Body of pancreas (tissue), 4 donors: ENCODE results near the gene DNAL1. TPM values are rescaled to one million over a fixed set of nuclear protein-coding genes. Genes with fewer than 3 reads are reported as not detected.

Experiments used
- ATAC-seq: fragments of 150-250 bp; one replicate; pipeline ENCODE4 v1.9.1; 2016
- DNase-seq, 4 donors: peaks; one replicate each; pipeline ENCODE4 v3.0.0-alpha.2; 2019
- H3K27ac ChIP-seq, 4 donors: fragments of 200-600 bp; sonication (generic); 1 replicate in 3 of 4; 2 replicates in 1 of 4; pipeline versions ENCODE4 v1.5.1 to v1.6.1; 2016 to 2019; ENCODE audit warnings: mild to moderate bottlenecking in 1 of 4, mixed read lengths in 1 of 4, moderate library complexity in 1 of 4
- H3K27me3 ChIP-seq, 2 donors: fragments of 200-600 bp; sonication (generic); one replicate each; pipeline ENCODE4 v1.6.0; 2016; ENCODE audit warnings: mild to moderate bottlenecking in 1 of 2
- H3K36me3 ChIP-seq, 2 donors: fragments of 200-600 bp; sonication (generic); replicated peaks in 1 of 2; 2 replicates each; pipeline ENCODE4 v1.5.1; 2016; ENCODE audit warnings: low read depth in 2 of 2; ENCODE audit not compliant: insufficient read depth in 1 of 2
- H3K4me1 ChIP-seq: fragments of 200-600 bp; sonication (generic); one replicate; pipeline ENCODE4 v1.6.0; 2016
- H3K4me3 ChIP-seq, 2 donors: fragments of 200-600 bp; sonication (generic); 1 replicate in 1 of 2; 2 replicates in 1 of 2; pipeline ENCODE4 v1.5.1; 2016 to 2019
- H3K9me3 ChIP-seq, 3 donors: fragments of 200-600 bp; sonication (generic); 1 replicate in 2 of 3; 2 replicates in 1 of 3; pipeline ENCODE4 v1.5.1; 2016
- POLR2A ChIP-seq, 3 donors: fragments of 450-650 bp; IDR thresholded peaks; one replicate each; pipeline ENCODE4 v1.6.1; 2016; ENCODE audit warnings: antibody characterized with exemption in 3 of 3, mild to moderate bottlenecking in 2 of 3
- WGBS, 2 donors: methylation state at CpG; one replicate each; pipeline ENCODE4 v1.1.5; 2017; 5-methylcytosine and 5-hydroxymethylcytosine counted together
- intact Hi-C: fragments of 100-400 bp; cut with DNase I; formaldehyde crosslinking; loops from one replicate; pipeline ENCODE4 v1.15.1; 2023
- total RNA-seq, 2 donors: library from RNA; depleted of rRNA; stranded (reverse); fragments of >200 nt; gene quantifications; one replicate each; pipeline ENCODE4 v1.1.0, GENCODE V29; 2016
- TF ChIP-seq, protein P1 (sequence below), 7 experiments: fragments of 450-650 bp in 4 of 7; fragments of 200-600 bp in 3 of 7; sonication (generic) in 3 of 7; IDR thresholded peaks; one replicate each; pipeline ENCODE4 v1.5.1; 2016 to 2019; ENCODE audit warnings: antibody characterized with exemption in 7 of 7

Gene DNAL1
- total RNA-seq, 2 donors from 2014 or later: 2.6 to 7.3 TPM

DNA sequence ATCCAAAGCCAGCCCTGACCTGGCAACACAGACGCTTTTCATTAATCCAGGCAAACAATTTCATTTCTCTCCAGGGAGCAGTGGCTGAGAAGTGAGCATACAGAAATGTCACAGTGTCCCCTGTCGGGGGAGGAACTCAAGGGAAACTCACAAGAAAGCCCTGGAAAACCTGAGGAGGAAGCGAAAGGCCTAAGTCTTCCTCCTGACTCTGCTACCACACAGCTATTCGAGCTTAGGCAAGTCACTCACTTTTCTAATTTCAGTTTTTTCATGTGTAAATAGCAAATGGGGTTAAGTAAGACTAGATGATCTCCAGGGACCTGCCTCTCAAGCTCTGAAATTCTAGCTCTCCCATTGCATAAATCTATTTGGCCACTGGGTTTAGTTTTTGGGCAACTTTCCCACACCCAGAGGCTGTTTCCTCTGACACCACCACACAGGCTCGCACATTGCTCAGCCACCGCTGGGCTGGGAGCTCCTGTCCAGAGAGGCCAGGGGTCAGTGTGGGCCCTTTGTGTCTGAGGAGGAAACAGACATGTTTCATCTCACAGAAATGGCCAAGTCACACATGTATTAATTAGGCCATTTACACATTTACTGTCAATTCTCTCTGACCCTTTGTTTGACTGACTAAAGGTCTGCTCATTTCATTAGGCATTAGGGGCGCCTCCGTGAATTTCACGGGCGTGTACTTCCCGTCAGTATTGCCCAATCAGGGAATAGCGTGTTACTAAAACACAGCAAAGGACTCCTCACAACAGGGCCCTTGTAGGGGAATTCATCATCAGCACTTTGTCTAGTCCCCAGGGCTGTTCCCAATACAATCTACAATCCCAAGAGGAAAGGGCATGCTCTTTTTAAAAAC is 79.2 kb downstream of the DNAL1 start:
- DNase-seq: peak in 3 of 4 donors; percentile 50 to 69 (median 53)
- intact Hi-C loops: loop anchor here (10.0 kb wide), 1 partner anchor 311 kb away; no protein-coding TSS in a partner anchor
- WGBS, 2 donors: 49 to 73% methylated on average over 12 of the region's 12 CpGs
- H3K4me1 ChIP-seq: peaks cover 9% of the 10 kb centered on the region
- ATAC-seq: peak; percentile 62
- no peak overlapping the region for H3K4me3 ChIP-seq
- H3K27me3 ChIP-seq: no peaks in the 10 kb centered on the region
- H3K27ac ChIP-seq: peak overlapping the region in 3 of 4 donors; percentile 11 to 77 (median 59)
- TF ChIP-seq, protein P1, sequence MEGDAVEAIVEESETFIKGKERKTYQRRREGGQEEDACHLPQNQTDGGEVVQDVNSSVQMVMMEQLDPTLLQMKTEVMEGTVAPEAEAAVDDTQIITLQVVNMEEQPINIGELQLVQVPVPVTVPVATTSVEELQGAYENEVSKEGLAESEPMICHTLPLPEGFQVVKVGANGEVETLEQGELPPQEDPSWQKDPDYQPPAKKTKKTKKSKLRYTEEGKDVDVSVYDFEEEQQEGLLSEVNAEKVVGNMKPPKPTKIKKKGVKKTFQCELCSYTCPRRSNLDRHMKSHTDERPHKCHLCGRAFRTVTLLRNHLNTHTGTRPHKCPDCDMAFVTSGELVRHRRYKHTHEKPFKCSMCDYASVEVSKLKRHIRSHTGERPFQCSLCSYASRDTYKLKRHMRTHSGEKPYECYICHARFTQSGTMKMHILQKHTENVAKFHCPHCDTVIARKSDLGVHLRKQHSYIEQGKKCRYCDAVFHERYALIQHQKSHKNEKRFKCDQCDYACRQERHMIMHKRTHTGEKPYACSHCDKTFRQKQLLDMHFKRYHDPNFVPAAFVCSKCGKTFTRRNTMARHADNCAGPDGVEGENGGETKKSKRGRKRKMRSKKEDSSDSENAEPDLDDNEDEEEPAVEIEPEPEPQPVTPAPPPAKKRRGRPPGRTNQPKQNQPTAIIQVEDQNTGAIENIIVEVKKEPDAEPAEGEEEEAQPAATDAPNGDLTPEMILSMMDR (IDR thresholded peaks at IDR 0.05): no peak
- TF ChIP-seq POLR2A (IDR thresholded peaks at IDR 0.05): no peak
- H3K36me3 ChIP-seq: peaks cover 16 to 36% of the 10 kb centered on the region in 2 donors
- H3K9me3 ChIP-seq: no peaks in the 10 kb centered on the region

DNA sequence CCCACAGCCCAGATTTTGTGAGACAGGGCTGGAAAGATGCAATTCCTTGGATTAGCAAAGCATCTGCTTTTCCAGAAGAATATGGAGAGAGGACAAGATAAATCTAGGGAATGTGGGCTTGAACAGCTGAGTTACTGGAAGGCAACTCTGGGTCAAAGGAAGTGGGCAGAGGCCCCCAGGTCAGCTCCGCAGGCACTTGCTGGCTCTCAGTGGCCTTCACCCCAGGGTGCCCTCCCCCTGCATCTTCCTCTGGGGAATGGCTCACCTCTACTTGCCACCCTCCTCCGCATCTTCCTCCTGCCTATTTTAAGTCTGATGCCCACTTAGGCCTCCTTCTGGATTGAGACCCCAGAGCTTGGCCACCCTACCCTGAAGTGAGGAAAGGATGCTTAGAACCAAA is 79.9 kb downstream of the DNAL1 start:
- no peak for TF ChIP-seq POLR2A (IDR thresholded peaks at IDR 0.05)
- TF ChIP-seq, protein P1 (IDR thresholded peaks at IDR 0.05): no peak
- Histone ChIP-seq H3K4me3 (no peak overlapping the region), H3K27me3 (no peaks in the 10 kb centered on the region), H3K9me3 (no peaks in the 10 kb centered on the region), H3K4me1 (peaks cover 10% of the 10 kb centered on the region), H3K27ac (peak overlapping the region in 3 of 4 donors; percentile 11 to 77 (median 59)), H3K36me3 (peaks cover 16 to 35% of the 10 kb centered on the region in 2 donors)
- intact Hi-C loops: loop anchor here (5.0 to 10.0 kb wide), 2 partner anchors 103 to 310 kb away; no protein-coding TSS in a partner anchor
- no peak for ATAC-seq
- DNase-seq: no peak
- WGBS, 2 donors: 86 to 94% methylated on average over 2 of the region's 2 CpGs

DNA sequence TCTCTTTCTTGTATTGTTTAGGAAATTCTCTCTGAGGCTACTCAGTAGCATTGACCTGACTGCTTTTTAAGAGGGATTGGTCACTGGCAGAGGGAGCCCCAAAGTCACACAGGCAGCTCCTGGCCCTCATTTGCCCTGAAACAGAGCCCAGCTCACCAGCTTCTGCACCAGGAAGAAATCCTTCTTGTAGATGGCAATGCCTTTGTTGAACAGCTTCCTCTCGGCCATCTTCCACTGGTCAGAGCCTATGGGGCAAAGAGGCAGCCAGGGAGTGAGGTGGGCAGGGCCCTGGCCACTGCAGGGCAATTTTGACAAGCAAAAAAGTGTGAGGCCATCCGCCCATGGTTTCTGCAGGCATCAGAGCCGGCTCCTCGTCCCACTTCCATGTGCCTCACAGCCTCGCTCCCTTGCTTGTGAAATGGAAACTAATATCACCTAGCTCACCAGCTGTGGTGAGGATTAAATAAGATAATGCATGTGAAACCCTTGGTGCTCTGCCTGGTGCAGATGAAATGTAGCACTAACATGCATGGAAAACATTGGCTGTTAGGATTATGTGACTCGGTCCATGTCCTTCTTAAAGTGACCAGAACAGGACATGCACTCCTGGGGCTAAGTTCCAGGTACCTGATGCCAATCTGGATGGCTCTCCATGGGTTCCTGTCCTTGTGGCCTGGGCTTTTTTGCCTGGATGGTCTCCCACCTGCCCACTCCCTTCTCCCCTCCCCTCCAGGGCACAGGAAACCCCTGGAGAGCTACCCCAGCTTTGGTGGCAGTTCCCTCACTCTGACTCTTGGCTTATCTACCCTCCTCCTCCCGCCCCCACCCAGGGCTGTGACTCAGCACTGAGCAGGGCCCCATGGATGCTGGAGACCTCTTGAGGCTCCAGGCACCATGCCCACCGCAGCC is 80.6 kb downstream of the DNAL1 start:
- H3K4me1 ChIP-seq: peaks cover 10% of the 10 kb centered on the region
- DNase-seq (no peak), ATAC-seq (no peak)
- TF ChIP-seq, protein P1 (IDR thresholded peaks at IDR 0.05): no peak
- TF ChIP-seq POLR2A (IDR thresholded peaks at IDR 0.05): no peak
- intact Hi-C loops: loop anchor here (5.0 to 10.0 kb wide), 2 partner anchors 102 to 309 kb away; no protein-coding TSS in a partner anchor
- H3K27ac ChIP-seq: peak overlapping the region in 2 of 4 donors; percentile 59 to 77
- WGBS, 2 donors: 67 to 75% methylated on average over 8 of the region's 8 CpGs
- H3K36me3 ChIP-seq: peaks cover 16 to 33% of the 10 kb centered on the region in 2 donors
- no peaks in the 10 kb centered on the region for H3K9me3 ChIP-seq
- H3K27me3 ChIP-seq: no peaks in the 10 kb centered on the region
- no peak overlapping the region for H3K4me3 ChIP-seq

DNA sequence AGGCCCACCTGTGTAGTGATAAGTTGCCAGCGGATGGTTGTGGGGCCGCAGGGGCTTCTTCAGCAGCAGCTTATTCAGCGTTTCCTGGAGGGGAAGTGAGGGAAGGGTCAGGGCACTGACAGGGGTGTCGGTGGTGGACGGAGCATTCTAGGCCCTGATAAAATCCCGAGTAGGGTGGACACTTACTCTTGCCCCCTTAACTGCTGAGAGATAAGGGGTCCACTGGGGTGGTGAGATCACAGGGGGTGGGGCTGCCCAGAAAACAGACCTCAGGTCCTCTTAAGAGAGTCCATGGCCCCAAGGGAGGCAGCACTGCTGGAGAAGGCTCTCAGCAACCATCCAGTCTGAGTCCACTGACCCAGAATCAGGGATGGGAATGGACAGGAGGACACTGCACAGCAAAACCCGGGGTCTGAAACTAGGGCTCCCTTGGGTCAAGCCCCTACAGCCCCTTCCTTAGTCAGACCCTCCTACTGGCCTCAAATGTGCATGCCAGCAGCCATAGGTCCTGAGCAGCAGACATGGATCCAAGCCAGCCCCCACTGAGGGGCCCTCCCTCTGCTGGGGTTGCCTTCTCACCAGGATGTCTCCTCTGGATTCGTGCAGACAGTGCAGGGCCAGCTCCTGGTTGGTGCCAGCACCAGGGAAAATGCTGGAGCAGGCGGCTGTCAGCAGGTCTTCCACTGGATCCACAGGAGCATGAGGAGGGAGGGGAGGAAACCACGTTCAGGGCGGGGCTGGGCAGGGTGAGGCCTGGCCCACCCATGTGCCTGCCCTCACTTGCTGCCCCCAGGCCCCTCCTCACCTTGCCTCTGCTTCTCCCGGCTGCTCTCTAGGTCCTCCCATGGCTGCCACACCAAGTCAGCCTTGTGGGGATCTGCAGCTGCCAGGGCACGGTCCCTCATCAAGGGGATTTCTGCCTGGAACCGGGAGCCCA is 81.5 kb downstream of the DNAL1 start:
- DNase-seq (no peak), ATAC-seq (no peak)
- intact Hi-C loops: loop anchor here (5.0 to 10.0 kb wide), 2 partner anchors 101 to 309 kb away; no protein-coding TSS in a partner anchor
- TF ChIP-seq, protein P1 (IDR thresholded peaks at IDR 0.05): no peak
- no peak for TF ChIP-seq POLR2A (IDR thresholded peaks at IDR 0.05)
- no peak overlapping the region for H3K4me3 ChIP-seq
- peak overlapping the region in 1 of 4 donors; percentile 59 for H3K27ac ChIP-seq
- no peaks in the 10 kb centered on the region for H3K9me3 ChIP-seq
- 85 to 91% methylated on average over 9 to 14 of the region's 14 CpGs for WGBS, 2 donors
- H3K27me3 ChIP-seq: no peaks in the 10 kb centered on the region
- peaks cover 16% of the 10 kb centered on the region for H3K4me1 ChIP-seq
- H3K36me3 ChIP-seq: peaks cover 15 to 32% of the 10 kb centered on the region in 2 donors
